ENCODE measurements around the gene FBXO34.
A peak's percentile ranks its signal among the peaks of the same experiment; 100 is the strongest.
"Not testable (repeated sequence)": the region's sequence is repeated elsewhere in the genome, so short reads cannot be mapped to it uniquely, and the experiment has no call there.

The FBXO34 gene

GRCh38 chr14:55348766-55349453 lies 77.7 kb downstream of the FBXO34 start:
- no peak for DNase-seq (ENCODE audit: low read depth in 2 of 2)

- DNase-seq (ENCODE audit: low read depth in 2 of 2), result no peak
Measured at GRCh38 chr14:55349565-55349964, 78.3 kb downstream of the FBXO34 start.

GRCh38 chr14:55350461-55350860 lies 79.2 kb downstream of the FBXO34 start:
- no peak for DNase-seq (ENCODE audit: low read depth in 2 of 2)

GRCh38 chr14:55351111-55351510 lies 79.9 kb downstream of the FBXO34 start:
- DNase-seq (ENCODE audit: low read depth in 2 of 2), result no peak

- DNase-seq (ENCODE audit: low read depth in 2 of 2), result no peak
Measured at GRCh38 chr14:55352201-55352600, 81.0 kb downstream of the FBXO34 start.

- DNase-seq (ENCODE audit: low read depth in 2 of 2), result no peak
Measured at GRCh38 chr14:55353686-55354467, 82.7 kb downstream of the FBXO34 start.

DNA sequence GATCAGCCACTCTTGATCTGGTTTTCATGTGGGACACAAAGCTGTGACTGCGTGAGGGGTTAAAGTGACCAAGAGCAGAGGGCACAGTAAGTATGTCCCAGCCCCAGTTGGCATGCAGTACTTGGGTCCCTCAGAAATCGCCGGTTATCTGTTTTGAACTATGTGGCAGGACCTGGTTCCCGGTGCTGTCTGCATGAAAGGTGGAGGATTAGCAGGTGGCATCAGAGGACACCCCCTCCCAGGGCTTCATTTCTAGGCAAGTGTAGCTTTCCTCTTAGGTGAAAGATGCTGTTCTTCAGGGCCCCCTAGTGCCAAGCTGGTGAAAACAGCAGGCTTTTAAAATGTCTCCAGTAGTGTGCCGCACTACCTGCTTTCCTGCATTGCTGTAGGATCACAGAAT lies 83.3 kb downstream of the FBXO34 start:
- peak in 1 of 2 donors; percentile 26 for DNase-seq (ENCODE audit: low read depth in 2 of 2)

DNA sequence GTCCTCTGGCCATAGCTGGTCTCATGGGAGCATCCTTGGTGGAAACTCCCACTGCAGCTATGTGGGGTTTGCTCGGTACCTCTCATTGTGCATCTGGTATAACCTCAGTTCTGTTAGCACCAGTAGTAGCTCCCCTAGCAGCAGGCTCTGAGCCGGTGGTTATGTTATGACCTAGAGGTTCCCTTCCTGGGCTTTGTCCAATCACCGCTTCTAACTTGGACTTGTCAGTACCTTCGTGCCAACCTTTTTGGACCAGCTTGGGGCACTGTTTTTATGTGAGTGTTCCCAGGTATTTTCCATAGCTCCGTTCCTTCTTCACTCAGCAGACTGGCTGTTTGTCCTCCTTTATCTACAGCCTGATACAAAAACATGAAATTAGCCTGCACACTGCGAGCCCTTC lies 84.7 kb downstream of the FBXO34 start:
- no peak for DNase-seq (ENCODE audit: low read depth in 2 of 2)

DNA sequence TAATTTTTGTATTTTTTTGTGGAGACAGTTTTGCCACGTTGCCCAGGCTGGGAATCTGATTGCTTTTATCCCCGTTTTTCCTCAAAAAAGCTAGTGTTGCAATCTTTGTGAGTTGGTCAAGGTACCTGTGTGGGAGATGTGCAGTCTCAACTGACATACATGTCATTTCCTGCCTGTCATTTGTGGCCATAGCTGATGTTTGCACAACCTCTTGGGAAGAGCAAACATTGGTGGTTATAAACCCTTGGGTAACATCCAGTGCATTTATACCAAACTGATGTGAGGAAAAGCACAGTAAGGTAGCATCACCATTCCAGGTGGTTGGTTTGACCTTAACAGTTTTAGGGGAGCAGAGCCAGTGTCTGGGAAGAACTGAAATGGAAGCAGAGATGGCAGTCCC lies 85.7 kb downstream of the FBXO34 start:
- DNase-seq (ENCODE audit: low read depth in 2 of 2), result no peak

- no peak for DNase-seq (ENCODE audit: low read depth in 2 of 2)
Measured at GRCh38 chr14:55359307-55359706, 88.1 kb downstream of the FBXO34 start.

DNA sequence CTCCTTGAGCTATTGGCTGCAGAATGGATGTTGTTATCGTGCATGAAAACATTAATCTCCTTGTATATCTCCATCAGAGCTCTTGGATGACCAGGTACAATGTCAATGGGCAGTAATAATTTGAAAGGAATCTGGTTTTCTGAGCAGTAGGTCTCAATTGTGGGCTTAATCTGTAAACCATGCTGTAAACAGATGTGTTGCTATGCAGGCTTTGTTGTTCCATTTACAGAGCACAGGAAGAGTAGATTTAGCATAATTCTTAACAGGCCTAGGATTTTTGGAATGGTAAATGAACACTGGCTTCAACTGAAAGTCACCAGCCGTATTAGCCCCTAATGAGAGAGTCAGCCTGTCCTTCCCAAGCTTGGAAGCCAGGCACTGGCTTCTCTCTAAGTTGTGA lies 90.0 kb downstream of the FBXO34 start:
- DNase-seq (ENCODE audit: low read depth in 2 of 2), result no peak

- no peak for DNase-seq (ENCODE audit: low read depth in 2 of 2)
Measured at GRCh38 chr14:55366271-55366670, 95.0 kb downstream of the FBXO34 start.

DNA sequence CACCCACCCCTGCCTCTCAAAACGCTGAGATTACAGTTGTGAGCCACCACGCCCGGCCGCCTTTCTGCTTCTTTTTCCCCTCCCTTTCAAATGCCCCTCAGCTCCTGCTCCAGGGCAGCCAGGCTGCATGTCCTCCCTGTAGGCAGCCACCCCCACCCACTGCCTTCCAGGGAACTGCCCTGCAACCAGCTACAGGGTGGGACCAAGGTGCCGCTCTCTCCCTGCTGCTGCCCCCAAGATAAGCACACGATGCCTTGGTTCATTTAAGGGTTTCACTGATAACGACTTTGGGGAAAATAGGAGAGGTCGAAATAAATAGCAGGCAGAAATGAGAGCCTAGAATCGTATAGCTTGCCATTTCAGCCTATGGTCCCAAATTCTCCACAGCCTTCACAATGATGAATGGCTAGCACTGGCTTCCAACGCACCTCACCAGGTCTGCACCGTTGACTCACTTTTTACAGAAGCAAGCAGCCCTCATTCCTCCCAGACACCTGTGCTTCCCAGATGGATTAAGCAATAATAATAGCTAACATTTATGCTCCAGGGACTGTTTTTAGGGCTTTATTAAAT lies 99.7 kb downstream of the FBXO34 start:
- DNase-seq (ENCODE audit: low read depth in 2 of 2), result no peak

GRCh38 chr14:55372423-55372822 lies 101.2 kb downstream of the FBXO34 start:
- no peak for DNase-seq (ENCODE audit: low read depth in 2 of 2)

DNA sequence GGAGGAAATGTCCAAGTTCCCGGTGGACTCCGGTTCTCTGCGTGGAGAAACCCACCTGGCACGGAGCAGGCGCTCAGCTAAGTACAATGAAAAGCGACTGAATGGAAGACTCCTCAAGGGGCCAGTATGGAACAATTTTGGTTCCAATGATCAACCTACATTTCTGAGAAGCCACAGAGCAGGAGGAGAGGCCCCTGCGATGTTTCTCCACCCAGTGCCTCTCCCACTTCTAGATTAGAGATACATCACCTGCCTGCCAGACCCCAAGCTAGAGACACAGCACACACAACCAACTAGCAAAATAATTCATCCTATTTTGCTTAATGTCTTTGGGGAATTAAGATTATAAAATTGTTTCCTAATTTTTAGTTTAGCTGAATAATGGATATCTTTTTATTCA lies 101.6 kb downstream of the FBXO34 start:
- no peak for DNase-seq (ENCODE audit: low read depth in 2 of 2)

DNA sequence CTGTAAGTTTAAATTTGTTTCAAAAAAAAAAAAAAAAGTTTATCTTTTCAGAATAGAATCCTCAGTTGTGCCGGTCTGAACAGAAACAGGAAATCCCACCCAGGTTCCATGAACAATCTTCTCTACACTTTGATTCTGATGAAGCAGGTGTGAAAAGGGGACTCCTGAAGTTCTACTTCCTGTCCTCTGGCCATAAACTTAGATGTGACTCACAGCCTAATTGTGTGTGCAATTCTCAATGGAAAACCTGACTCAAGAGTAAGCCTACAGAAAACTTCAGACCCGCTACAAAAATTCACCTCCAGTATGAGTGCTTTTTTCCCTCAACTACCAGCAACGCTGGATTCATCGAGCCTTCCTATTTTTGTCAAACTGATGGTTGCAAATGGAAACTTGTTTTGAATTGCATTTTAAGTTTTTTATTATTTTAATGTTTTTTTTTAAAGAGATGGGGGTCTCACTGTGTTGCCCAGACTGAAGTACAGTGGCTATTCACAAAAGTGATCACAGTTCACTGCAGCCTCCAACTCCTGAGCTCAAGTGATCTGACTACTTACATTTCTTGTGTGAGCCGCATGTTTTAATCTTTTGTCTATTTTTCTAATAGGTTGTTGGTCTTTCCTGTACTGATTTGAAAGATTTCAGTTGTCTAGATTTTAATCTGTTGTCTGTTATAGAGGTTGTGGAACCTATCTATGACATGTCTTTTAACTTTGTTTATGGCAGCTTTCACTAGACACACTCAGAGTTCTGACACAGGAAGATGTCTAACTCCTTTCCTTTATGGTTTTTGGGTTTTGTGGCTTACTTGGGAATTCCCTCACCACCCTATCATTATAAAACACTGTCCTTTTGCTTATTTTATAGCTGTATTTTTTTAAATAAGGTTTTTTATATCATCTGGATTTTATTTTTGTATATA lies 102.8 kb downstream of the FBXO34 start:
- DNase-seq (ENCODE audit: low read depth in 2 of 2), result no peak

DNA sequence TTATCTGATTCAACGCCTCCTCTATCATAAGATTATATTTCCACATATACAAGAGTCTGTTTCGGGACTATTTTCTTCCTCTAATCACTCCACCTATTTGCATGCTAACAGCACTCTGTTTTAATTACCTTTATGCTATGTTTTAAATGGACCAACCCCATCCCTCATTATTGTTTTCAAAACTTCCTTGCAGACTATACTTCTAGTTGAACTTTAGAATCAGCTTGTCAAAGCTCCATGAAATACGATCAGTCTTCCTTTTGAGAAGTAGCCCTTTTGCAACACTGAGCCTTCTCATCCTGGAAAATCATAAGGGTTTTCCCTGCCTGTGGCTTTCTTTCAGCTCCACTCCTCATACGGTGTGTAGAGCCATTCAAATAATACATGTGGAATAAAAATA lies 103.5 kb downstream of the FBXO34 start:
- DNase-seq (ENCODE audit: low read depth in 2 of 2), result no peak

- DNase-seq (ENCODE audit: low read depth in 2 of 2), result no peak
Measured at GRCh38 chr14:55377236-55377635, 106.0 kb downstream of the FBXO34 start.

- DNase-seq (ENCODE audit: low read depth in 2 of 2), result no peak
Measured at GRCh38 chr14:55381040-55381439, 109.8 kb downstream of the FBXO34 start.

DNA sequence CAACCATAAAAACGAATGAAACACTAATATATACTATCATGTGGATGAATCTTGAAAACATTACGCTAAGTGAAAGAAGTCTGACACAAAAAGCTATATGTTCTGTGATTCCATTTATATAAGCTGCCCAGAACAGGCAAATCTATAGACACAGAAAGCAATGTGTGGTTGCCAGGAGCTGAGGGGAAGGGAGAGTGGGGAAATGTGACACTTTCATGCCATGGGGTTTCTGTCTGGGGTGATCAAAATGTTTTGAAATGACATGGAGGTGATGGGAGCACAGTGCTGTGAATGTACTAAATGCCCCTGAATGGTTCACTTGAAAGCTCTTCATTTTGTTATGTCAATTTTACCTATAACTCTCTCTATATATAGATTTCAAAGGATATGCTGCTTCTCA lies 110.3 kb downstream of the FBXO34 start:
- no peak for DNase-seq (ENCODE audit: low read depth in 2 of 2)

DNA sequence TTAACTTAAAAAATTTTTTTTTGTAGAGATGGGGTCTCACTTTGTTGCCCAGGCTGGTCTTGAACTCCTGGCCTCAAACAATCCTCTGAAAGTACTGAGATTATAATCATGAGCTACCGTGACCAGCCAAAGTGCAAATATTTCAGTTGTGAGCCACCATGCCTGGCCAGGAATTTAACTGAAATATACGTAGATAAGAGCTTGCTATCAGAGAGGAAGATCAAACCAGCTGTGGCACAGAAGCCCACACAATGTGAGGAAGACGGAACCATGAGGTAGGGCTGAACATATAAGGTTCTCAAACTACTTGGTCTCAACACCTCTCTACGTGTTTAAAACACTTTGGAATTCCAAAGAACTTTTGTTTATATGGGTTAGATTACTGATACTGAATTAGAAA lies 111.3 kb downstream of the FBXO34 start:
- DNase-seq (ENCODE audit: low read depth in 2 of 2), result no peak

DNA sequence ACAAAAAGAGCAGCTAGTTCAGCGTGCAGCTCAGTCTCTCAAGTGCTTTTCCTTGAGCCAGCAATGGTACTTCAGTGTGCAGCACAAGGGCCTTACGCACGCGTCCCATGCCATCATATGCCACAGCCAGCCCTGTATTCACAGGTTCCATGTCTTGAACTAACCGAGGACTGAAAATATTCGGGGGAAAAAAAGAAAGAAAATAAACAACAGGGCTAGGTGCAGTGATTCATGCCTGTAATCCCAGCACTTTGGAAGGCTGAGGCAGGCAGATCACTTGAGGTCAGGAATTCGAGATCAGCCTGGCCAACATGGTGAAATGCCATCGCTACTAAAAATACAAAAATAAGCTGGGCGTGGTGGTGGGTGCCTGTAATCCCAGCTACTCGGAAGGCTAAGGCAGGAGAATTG lies 111.8 kb downstream of the FBXO34 start:
- not testable (repeated sequence) for DNase-seq (ENCODE audit: low read depth in 2 of 2)

Data from stimulated activated CD8-positive, alpha-beta memory T cell treated with anti-CD3 and anti-CD28 coated beads, Interleukin-2, amount 100 ng/mL, for 1 hour (primary cell).